Measurements from ENCODE around the gene KCTD17.

Gene KCTD17

DNA sequence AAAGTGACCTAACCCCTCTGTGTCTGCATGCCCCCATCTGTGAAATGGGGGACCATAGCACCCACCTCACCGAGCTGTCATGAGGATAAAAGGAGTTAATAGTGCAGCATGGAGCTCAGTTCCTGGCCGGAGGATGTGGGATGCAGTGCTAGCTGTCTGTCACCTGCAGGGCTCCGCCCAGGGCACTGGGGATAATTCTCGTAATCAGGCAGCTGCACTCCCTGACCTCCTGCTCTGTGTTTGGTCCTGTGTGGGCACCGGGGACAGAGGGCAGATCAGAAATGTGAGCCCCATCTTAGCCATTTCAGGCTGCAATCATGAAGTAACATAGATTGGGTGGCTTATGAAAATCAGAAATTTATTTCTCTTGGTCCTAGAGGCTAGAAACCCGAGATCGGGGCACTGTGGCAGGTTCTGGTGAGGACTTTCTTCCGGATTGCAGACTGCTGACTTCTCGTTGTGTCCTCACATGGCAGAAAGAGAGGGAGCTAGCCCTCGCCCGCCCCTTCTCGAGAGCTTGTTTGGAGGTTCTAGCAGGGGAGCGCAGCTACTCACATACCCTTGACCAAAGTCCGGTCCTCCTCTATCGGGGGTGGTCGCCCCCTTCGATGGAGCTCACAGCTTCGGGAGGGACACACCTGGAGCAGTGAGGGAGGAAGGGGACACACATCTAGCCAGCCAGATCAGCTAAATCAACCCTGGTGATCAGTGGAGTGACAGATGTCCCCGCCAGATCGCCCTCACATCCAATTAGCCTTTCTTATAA is 3.2 kb downstream of the KCTD17 start:
- Histone ChIP-seq H3K4me3 (no peak overlapping the region), H3K27ac (no peak overlapping the region)

DNA sequence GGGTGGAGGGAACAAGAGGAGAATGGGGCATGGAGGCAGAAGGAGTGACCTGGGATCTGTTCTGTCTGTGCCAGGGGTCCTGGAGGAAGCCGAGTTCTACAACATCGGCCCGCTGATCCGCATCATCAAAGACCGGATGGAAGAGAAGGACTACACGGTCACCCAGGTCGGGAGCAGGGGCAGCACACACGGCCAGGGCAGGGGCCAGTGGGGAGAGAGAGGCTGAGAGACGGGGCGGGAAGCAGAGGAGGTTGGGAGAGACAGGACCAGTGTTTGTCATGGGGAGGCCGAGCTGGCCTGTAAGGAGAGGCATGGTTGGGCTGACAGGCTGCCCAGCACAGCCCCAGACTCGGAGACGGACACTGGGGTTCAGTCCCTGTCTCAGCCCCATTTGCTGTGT is 4.7 kb downstream of the KCTD17 start:
- no peak overlapping the region for H3K4me3 ChIP-seq

DNA sequence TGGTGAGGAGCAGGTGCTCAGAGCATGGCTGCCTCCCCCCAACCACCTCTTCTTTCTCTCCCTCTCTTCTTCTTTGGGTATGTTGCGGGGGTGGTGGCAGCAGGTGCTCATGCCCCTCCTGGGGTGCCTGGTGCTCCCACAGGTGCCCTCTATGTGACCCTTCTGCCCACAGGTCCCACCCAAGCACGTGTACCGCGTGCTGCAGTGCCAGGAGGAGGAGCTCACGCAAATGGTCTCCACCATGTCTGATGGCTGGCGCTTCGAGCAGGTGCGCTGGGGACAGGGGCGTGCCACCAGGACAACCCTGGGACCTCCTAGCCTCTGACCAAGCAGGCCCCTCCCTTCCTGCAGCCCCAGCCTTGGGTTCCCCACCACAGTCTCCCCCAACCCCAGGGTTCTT is 5.7 kb downstream of the KCTD17 start:
- Histone ChIP-seq H3K27ac (no peak overlapping the region), H3K4me3 (no peak overlapping the region)

More for the DNA sequence above, 4.7 kb downstream of the KCTD17 start:
- H3K27ac ChIP-seq: no peak overlapping the region

DNA sequence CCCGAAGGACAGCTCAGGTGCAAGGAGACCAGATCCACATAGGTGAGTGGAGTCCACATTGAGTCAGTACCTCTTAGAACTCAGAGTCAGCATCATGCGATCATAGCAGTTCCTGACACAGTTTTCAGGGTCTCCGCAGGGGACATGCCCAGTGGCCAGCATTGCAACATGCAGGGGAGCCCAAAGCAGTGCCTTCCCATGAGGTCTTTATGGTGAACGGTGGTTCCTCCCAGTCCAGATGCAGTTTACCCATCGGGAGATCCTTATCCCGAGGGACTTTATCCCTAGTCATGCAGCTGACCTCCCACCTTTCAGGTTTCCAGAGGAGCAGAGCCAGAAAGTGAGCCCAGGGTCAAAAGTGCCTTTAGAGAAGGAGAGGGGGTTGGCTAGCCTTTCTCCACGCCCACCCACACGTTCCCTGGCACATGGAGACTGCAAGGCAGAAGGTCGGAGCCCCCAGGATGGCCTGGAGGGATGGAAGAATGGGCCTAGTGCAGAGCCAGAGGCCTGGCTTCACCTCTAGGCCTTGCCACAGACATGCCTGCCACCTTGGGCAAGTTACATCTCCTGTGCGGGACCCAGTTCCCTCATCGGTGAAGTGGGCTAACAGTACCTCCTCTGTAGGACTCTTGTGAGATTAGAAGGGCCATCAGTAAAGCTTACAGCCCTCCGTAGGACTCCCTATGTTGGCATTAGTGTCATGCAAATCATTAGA is 6.4 kb downstream of the KCTD17 start:
- no peak overlapping the region for H3K27ac ChIP-seq
- H3K4me3 ChIP-seq: no peak overlapping the region

DNA sequence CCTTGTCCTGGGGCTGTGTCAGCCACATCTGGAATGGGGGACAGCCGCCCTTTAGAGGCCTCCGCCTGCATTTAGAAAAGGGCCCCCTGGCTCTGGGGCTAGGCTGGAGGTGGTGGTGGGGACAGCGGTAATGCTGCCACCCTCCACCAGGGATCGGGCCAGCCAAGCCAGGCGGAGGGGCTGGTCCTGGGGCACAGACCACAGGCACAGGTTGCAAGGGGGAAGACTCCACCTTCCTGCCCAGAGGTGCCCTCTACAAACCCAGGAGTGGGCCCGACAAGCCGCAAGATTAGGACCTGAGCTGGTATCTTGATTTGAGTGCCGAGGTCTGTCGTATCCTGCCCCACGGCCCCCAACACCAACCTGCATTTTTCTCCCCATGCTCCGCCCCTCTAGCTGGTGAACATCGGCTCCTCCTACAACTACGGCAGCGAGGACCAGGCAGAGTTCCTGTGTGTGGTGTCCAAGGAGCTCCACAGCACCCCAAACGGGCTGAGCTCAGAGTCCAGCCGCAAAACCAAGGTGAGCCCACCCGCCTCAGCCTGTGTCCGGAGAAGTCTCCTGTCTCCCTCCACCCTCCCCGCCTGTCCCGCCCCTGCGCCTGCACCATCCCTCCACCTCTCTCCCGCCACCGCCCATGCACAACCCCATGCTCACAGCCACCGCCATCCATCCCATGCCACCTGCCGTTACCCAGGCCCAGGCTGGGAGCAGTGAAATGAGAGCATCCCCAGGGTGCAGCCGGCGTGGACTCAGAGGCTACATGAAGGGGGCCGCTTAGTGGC is 7.6 kb downstream of the KCTD17 start:
- Histone ChIP-seq H3K27ac (no peak overlapping the region), H3K4me3 (no peak overlapping the region)

DNA sequence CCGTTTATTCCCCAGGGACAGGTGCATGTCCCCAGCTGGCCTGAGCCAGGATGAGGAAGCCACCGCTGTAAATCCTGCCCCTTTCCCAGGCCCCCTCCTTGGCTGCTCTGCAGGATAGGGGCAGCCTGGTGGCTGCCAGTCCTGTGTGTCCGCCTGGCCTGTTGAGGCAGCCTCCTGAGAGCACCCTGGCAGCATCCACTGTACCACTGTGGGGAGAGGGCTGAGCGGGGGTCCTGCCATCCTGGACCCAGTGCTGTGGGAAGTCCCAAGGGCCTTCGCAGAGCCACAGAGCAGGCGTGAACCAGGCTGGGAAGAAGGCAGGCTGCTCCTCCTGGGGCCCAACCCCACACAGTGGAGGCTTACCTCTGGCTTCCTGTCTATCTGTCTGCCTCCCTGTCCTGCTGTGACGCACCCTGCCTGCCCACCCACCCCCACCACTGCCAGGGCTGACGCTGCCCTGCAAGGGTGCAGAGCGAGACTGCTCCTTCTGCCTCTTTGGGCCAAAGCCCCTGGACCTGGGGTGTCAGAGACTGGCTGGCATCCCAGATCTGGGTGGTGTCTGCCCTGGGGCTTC is 8.4 kb downstream of the KCTD17 start:
- no peak overlapping the region for H3K4me3 ChIP-seq
- H3K27ac ChIP-seq: peak overlapping the region in 1 of 21 experiments; percentile 37

DNA sequence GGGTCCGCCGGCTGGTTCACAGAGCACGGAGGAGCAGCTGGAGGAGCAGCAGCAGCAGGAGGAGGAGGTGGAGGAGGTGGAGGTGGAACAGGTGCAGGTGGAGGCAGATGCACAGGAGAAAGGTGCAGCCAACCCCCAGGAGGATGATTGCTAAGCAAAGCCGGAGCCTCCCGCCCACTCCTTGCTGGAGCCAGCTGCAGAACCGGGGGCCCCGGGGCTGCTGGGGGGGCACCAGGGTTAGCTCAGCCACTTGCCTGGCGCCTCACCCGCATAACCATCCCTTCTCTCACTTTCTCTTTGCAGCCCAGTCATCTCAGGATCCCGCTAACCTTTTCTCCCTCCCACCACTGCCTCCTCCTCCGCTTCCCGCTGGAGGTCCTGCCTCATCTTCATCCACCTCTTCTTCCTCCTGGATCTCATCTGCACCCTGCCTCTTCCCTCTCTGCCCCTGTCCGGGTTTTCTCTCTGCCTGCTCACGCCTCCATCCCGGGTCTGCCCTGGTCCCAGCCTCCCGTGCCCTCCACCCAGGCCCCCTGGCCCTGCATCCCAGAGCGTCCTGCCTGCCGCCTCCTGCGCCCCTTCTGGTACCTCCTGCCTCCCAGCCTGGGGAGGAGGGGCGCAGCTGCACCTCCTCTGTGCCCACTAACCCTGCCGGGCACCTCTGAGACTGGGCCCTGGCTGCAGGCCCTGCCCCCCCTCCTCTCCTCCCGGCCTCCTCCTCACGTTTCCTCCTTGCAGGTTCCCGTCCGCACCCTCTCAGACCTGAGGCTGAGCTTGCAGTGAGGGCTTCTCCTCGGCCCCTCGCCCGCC is 9.5 kb downstream of the KCTD17 start:
- H3K27ac ChIP-seq: no peak overlapping the region

DNA sequence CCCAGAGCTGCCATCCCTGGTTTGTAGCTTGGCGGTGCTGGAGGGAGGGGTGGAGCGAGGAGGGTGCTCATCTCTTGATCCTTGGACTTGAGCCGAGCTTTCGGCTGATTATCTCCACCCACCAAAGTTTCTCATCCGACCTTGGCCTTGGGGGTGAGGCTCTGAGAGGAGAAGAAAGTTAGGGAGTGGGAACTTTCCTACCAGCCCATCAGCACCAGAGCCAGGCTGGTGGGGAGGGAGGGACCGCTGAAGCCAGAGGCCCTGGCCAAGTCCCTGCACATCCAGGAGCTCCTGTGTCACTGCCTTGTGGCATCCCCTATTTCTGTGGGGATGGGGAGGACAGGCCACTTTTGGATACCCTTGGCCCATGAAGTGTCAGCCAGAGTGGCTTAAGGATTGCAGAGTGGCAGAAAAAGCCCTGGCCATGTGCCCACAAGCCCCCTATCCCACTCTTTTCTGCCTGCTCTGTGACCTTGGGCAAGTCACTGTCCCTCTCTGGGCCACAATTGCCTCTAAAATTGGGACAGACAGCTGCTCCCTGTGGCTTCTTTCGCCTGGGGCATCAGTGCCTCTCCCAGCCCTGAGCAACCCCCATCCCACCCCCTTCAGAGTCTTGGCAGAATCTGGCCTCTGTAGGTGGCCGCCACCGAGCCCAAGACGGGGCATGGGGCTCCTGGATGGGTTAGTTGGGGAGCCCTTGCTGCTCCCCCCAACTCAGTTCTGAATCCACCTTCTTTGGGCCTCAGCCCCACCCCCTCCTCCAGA is 10.3 kb downstream of the KCTD17 start:
- no peak overlapping the region for H3K4me3 ChIP-seq
- H3K27ac ChIP-seq: no peak overlapping the region

More for the DNA sequence above, 9.5 kb downstream of the KCTD17 start:
- H3K4me3 ChIP-seq: no peak overlapping the region

DNA sequence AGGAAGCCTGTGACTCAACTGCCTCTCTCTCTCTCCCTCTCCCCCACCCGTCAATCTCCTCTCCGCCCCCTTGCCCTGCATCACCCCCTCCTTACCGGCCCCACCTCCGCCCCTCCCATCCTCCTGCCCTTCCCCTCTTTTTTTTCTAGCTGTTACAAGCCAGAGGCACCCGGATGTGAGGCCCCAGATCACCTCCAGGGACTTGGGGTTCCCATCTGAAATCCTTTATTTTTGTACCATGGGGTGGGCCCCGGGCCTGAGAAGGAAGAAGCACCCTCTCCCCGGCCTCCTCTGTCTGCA is 10.8 kb downstream of the KCTD17 start:
- H3K27ac ChIP-seq: no peak overlapping the region
- no peak overlapping the region for H3K4me3 ChIP-seq

DNA sequence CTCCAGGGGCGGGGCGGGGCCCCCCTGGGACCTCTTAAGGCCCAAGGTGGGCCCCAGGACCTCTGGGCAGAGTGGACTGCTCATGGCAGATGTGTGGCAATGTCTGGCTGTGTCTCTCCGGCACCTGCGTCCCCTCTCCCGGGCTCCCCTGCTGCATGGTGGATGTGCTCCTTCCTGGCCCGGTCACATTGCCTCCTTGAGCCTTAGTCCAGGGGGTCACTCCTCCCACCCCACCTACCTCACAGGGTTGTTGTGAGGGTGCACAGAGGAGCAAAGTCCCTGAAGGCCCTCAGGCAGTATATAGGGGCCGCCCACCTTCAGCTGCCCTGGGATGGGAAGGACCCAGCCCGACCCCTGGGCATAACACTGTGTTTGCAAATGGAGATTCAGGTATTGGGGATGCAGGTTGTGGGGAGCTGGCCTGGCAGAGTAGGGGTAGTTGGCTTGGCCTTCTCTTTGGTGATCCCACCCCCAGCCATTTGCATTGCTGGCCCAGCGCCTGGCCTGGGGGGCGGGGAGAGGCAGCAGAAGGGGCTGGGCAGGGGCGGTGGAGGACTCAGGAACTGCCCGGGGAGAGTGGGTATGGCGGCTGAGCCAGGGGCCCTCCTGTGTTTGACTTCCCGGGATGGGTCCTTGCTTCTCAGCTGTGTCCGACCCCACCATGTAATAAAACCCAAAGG is 11.3 kb downstream of the KCTD17 start:
- Histone ChIP-seq H3K4me3 (no peak overlapping the region), H3K27ac (no peak overlapping the region)

DNA sequence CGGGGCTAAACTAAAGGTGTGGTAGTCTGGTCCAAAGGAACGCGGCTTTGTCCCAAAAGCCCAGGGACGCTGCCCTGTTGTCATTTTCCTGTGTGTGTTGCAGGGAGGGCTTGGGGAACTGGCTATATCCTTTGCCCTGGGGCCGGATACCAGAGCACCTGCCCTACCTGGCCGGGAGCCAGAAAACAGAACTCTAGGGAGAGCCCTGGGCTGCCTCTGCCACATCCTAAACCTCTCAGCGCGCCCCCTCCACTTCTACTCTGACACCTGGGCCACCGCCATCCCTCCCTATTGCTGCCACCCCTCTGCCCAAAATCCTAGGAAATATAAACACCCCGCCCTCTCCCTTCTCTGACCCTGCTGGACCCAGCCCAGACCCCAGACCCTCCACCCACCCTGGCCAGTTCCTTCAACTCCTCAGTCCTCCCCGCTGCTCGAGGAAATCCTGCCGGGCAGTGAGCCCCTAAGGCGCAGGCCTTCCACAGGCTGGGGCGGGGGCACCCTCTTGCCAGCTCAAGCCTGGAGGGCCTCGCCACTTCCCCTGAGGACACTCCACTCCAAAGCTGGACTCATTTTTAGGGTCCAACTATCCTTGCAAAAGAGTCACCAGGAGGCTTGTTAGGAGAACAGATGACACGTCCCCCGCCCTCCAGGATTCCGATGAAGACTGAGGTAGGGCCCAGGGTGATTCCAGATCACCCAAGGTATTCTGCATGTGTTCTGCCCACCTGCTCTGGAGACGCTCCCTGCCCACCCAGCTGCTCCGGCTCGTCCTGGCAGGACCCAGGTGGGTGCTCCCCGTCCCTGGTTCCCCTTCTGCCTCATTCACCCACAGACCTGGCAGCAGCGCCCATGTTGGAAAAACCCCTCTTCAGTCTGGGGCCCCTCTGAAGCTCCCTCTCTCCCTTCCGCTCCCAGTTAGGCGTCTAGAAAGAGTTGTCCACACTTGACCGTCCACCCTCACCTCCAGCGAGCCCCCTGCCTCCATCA is 12.2 kb downstream of the KCTD17 start:
- H3K4me3 ChIP-seq: no peak overlapping the region
- no peak overlapping the region for H3K27ac ChIP-seq

DNA sequence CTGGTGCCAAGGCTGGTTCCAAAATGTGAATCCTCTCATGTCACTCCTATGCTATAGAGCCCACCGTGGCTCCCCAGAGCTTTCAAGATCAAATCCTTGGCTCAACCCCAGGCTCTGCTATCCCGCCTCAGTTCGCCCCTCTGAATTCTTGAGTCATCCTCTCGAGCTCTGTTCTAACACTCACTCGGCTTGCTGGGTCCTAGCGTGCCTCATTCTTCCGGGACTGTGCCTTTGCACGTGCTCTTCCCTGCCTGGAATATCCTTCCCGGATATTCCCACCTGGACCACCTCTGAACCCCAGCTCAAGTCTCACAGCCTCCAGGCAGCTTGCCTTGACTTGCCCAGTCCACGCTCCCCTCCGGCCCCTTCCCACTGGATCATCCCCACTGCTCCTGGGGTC is 13.0 kb downstream of the KCTD17 start:
- no peak overlapping the region for H3K27ac ChIP-seq
- H3K4me3 ChIP-seq: no peak overlapping the region

DNA sequence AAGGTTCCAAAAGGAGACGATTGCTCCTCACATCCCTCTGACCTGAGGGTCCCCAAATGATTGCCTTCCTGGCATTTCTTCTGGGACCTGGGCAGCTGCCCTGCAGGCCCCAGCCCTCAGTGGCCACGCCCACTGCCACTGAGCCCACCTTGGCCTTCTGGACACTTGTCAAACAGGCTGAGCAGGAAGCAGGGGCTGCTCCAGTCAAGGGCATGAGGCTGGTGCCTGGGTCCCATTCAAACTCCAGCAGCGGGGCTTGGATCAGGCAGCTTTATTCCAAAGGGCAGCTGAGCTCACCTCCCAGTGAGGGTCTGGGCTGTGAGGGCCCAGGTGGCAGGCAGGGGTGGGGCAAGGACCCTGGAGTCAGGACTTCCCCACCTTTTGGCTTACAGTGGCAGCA is 13.6 kb downstream of the KCTD17 start:
- no peak overlapping the region for H3K27ac ChIP-seq
- H3K4me3 ChIP-seq: no peak overlapping the region

DNA sequence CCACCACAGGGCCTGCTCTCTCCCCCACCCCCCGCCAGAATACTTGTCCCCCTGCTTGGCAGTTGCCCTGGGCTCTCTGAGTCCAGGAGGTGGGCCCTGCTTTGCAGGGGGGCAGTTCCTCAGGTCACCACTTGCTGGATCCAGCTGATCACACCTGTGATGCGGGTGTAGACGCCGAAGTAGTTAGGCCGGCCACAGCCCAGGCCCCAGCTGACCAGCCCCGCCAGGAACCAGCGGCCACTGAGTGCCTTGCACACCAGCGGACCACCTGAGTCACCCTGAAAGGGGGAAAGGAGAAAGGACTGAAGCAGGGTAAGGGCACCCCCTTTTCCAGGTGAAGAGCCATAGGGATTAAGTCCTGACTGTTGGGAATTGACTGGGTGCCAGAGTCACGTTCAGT is 14.4 kb downstream of the KCTD17 start:
- Histone ChIP-seq H3K27ac (no peak overlapping the region), H3K4me3 (no peak overlapping the region)

DNA sequence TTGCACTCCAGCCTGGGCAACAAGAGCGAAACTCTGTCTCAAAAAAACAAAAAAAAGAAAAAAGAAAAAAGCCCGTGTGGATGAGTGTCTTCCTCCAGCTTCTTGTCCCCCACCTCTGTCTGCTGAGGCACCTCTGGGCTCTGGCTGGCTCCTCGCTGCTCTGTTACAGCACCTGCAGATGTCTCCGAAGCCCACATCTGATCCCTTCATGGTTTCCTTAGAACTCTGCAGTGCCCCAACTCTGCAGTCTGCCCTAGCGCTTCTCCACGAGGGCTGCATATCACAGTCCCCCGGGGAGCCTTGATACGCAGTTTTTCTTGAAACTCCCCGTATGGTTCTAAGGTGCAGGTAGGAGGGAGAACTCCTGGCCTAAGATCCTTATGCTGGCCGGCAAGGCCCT is 15.9 kb downstream of the KCTD17 start:
- no peak overlapping the region for H3K27ac ChIP-seq
- no peak overlapping the region for H3K4me3 ChIP-seq

DNA sequence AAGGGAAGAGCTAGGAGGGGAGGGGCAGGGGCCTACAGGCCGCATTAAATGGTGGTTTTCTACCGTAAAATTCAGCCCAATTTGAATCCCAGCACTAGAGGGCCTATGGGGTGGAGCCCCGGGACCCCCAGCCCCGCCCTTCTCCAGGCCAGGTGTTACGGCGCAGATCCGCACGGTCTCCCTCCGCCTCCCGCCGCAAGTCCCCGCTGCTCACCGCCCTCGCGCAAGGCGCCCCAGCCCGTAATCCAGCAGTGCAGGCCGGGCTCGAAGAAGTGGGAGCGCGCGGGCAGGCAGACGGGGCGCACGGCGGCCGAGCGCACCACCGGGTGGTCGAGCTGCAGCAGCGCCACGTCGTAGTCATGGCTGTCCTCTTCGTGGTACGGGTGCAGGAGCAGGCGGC is 17.3 kb downstream of the KCTD17 start:
- H3K27ac ChIP-seq: no peak overlapping the region
- H3K4me3 ChIP-seq: no peak overlapping the region

DNA sequence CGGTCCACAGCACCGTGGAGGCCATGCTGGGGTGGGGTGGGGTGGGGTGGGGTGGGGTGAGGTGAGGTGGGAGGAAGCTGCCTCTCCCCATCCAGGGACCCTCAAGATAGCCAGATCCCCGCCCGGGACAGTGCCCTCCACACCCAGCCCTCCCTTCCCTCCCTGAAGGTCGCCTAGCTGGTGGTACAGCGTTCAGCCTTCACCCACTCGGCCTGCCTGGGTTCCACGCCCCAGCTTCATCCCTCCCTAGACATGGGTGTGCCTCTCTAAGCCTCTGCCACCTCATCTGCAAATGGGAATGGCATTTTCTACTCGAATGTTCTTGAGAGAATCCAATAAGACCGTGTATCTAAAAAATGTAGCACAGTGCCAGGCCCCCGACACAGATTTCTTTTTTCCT is 17.8 kb downstream of the KCTD17 start:
- no peak overlapping the region for H3K4me3 ChIP-seq

More for the DNA sequence above, 17.8 kb downstream of the KCTD17 start:
- no peak overlapping the region for H3K27ac ChIP-seq

Measured in skin epidermis (tissue), 12 donors.